B cell (primary cell): ENCODE measurements around the gene RDM1. TPM values are rescaled to one million over a fixed set of nuclear protein-coding genes. Genes with fewer than 3 reads are reported as not detected.

ENCODE experiments used
- ATAC-seq: fragments of 200-7000 bp; cut with Tn5 transposase; one replicate; pipeline ENCODE4 v1.10.0; 2021; ENCODE audit warnings: low read depth, mild to moderate bottlenecking, moderate number of reproducible peaks, moderate library complexity
- CTCF ChIA-PET: fragments of 350-600 bp; sonication (Branson Sonifier 250); formaldehyde crosslinking; loops from one replicate; lab custom pipeline; 2021; ENCODE audit warnings: antibody characterized with exemption, inconsistent platforms; lab: Charles Lee
- POLR2A ChIA-PET: fragments of 350-600 bp; sonication (Branson Sonifier 250); formaldehyde crosslinking; loops from one replicate; lab custom pipeline; 2021; ENCODE audit warnings: antibody characterized with exemption; lab: Charles Lee
- DNase-seq: peaks from one replicate; pipeline ENCODE4 v3.0.0; 2013
- H2AFZ ChIP-seq: 2 replicates; pipeline ENCODE4 v1.6.1; 2012; ENCODE audit warnings: mild to moderate bottlenecking, low read depth, low read length; ENCODE audit not compliant: insufficient read depth, poor library complexity, severe bottlenecking
- H3K27ac ChIP-seq, 2 donors: 1 replicate in 1 of 2; 2 replicates in 1 of 2; pipeline ENCODE4 v1.5.1; 2012 to 2013; ENCODE audit warnings: low read length in 2 of 2, mild to moderate bottlenecking in 2 of 2, moderate library complexity in 1 of 2
- H3K27me3 ChIP-seq, 4 experiments: fragments of 200-600 bp in 1 of 4; sonication (generic) in 1 of 4; replicated peaks in 1 of 4; 1 replicate in 2 of 4; 2 replicates in 2 of 4; pipeline versions ENCODE4 v1.6.1 to v1.7.0; 2013 to 2016; ENCODE audit warnings: low read length in 3 of 4, mild to moderate bottlenecking in 2 of 4, mixed read lengths in 1 of 4, moderate library complexity in 1 of 4; ENCODE audit not compliant: insufficient read depth in 4 of 4, control insufficient read depth in 3 of 4; ENCODE audit errors: control extremely low read depth in 1 of 4
- H3K36me3 ChIP-seq, 2 experiments: replicated peaks in 1 of 2; 1 replicate in 1 of 2; 2 replicates in 1 of 2; pipeline versions ENCODE4 v1.6.1 to v1.7.1; 2013; ENCODE audit warnings: low read length in 1 of 2; ENCODE audit not compliant: insufficient read depth in 2 of 2, control insufficient read depth in 1 of 2; ENCODE audit errors: control extremely low read depth in 1 of 2, extremely low read depth in 1 of 2
- H3K4me1 ChIP-seq, 2 donors: fragments of 200-600 bp in 1 of 2; sonication (generic) in 1 of 2; 1 replicate in 1 of 2; 2 replicates in 1 of 2; pipeline versions ENCODE4 v1.5.1 to v1.6.1; 2013 to 2017; ENCODE audit warnings: low read length in 2 of 2; ENCODE audit not compliant: control insufficient read depth in 2 of 2, insufficient read depth in 2 of 2
- H3K4me2 ChIP-seq: replicated peaks from 2 replicates; pipeline ENCODE3; 2012; ENCODE audit warnings: mild to moderate bottlenecking, low read depth, low read length; ENCODE audit not compliant: poor library complexity, severe bottlenecking
- H3K4me3 ChIP-seq, 5 experiments: fragments of 200-600 bp in 1 of 5; sonication (generic) in 1 of 5; 1 replicate in 3 of 5; 2 replicates in 2 of 5; pipeline versions ENCODE4 v1.5.1 to v1.7.0; 2011 to 2016; ENCODE audit warnings: low read length in 4 of 5, mild to moderate bottlenecking in 4 of 5, low read depth in 2 of 5, control low read depth in 1 of 5, moderate library complexity in 1 of 5; ENCODE audit not compliant: insufficient read depth in 1 of 5; ENCODE audit errors: control extremely low read depth in 1 of 5, extremely low read depth in 1 of 5
- H3K79me2 ChIP-seq: fragments of 200-600 bp; sonication (generic); one replicate; pipeline ENCODE4 v1.6.0; 2016; ENCODE audit warnings: low read length; ENCODE audit not compliant: control insufficient read depth, insufficient read depth
- H3K9ac ChIP-seq: fragments of 200-600 bp; sonication (generic); 2 replicates; pipeline ENCODE4 v1.6.1; 2017; ENCODE audit warnings: mild to moderate bottlenecking, low read length, moderate library complexity
- H3K9me3 ChIP-seq, 3 donors: one replicate each; pipeline versions ENCODE4 v1.6.1 to v1.7.1; 2013; ENCODE audit warnings: low read length in 2 of 3; ENCODE audit not compliant: control insufficient read depth in 2 of 3, insufficient read depth in 1 of 3; ENCODE audit errors: control extremely low read depth in 1 of 3
- H4K20me1 ChIP-seq: 2 replicates; pipeline ENCODE4 v1.6.0; 2012; ENCODE audit warnings: mild to moderate bottlenecking, low read length; ENCODE audit not compliant: insufficient read depth, control insufficient read depth, poor library complexity, severe bottlenecking
- H3K27ac Mint-ChIP-seq: one replicate; pipeline ENCODE4 v1.8.0; 2021; ENCODE audit warnings: mixed read lengths
- H3K27me3 Mint-ChIP-seq: one replicate; pipeline ENCODE4 v1.8.0; 2021; ENCODE audit warnings: mixed read lengths
- H3K4me1 Mint-ChIP-seq: one replicate; pipeline ENCODE4 v1.8.0; 2021; ENCODE audit warnings: mixed read lengths
- H3K4me3 Mint-ChIP-seq: one replicate; pipeline ENCODE4 v1.8.0; 2021; ENCODE audit warnings: mixed read lengths
- H3K9me3 Mint-ChIP-seq: one replicate; pipeline ENCODE4 v1.8.0; 2022; ENCODE audit warnings: mixed read lengths; ENCODE audit not compliant: insufficient read depth
- CTCF ChIP-seq: fragments of 200-600 bp; IDR thresholded peaks from one replicate; pipeline ENCODE4 v1.8.0; 2022; ENCODE audit warnings: antibody characterized with exemption, mild to moderate bottlenecking
- EZH2 ChIP-seq: IDR thresholded peaks from 2 replicates; pipeline ENCODE4 v1.6.1; 2012; ENCODE audit warnings: borderline replicate concordance, low read depth, mild to moderate bottlenecking, moderate library complexity, low read length; ENCODE audit not compliant: insufficient read depth, poor library complexity, severe bottlenecking
- WGBS: methylation state at CpG from one replicate; pipeline ENCODE4 v1.1.5; 2013; ENCODE audit warnings: missing lambda C conversion rate; ENCODE audit not compliant: insufficient coverage; 5-methylcytosine and 5-hydroxymethylcytosine counted together
- intact Hi-C: fragments of 100-400 bp; cut with micrococcal nuclease; formaldehyde crosslinking; loops from one replicate; pipeline ENCODE4 v1.10.0; 2022
- polyA plus RNA-seq: library from polyadenylated mRNA; depleted of rRNA; stranded (reverse); fragments of >200 nt; gene quantifications from 2 replicates; pipeline ENCODE4 v1.2.3, GENCODE V29; 2012
- total RNA-seq, 2 donors: library from RNA; stranded (reverse); fragments of 120-200 nt in 1 of 2; gene quantifications; 1 replicate in 1 of 2; 2 replicates in 1 of 2; pipeline versions ENCODE4 v1.2.3 to v1.2.4, GENCODE V29; 2013 to 2022

The RDM1 gene
- total and polyA plus RNA-seq, 2 donors (not counting 1 experiment from before 2014, with no cell fraction given) = not detected

GRCh38 chr17:35870906-35871819 is 59.4 kb downstream of the RDM1 start:
- Histone ChIP-seq H2AFZ (peak overlapping the region; percentile 45), H3K36me3 (no peaks in the 10 kb centered on the region), H4K20me1 (no peaks in the 10 kb centered on the region), H3K79me2 (no peaks in the 10 kb centered on the region), H3K9me3 (no peaks in the 10 kb centered on the region), H3K27me3 (peaks cover 0 to 2% (median 0%) of the 10 kb centered on the region in 4 experiments), H3K4me2 (peak overlapping the region; percentile 18), H3K27ac (no peak overlapping the region), H3K4me1 (peaks cover 0 to 5% of the 10 kb centered on the region in 2 donors), H3K9ac (no peak overlapping the region), H3K4me3 (no peak overlapping the region)
- ATAC-seq (peak; percentile 31), DNase-seq (peak; percentile 12)
- no peak overlapping the region for H3K4me3 Mint-ChIP-seq
- H3K4me1 Mint-ChIP-seq = peaks cover 17% of the 10 kb centered on the region
- POLR2A ChIA-PET = interaction anchor here (0.7 kb wide), 1 partner anchor 75 kb away, joined by 3 read pairs; no protein-coding TSS in a partner anchor
- no peak overlapping the region for H3K27ac Mint-ChIP-seq
- no peaks in the 10 kb centered on the region for H3K9me3 Mint-ChIP-seq
- CTCF ChIA-PET = interaction anchor here (0.7 kb wide), 1 partner anchor 106 kb away, joined by 7 read pairs; no protein-coding TSS in a partner anchor
- intact Hi-C loops = no loop called here
- TF ChIP-seq EZH2 (no peak), CTCF (no peak)
- 19% methylated on average over 6 of the region's 8 CpGs for WGBS
- H3K27me3 Mint-ChIP-seq = no peaks in the 10 kb centered on the region

GRCh38 chr17:35868737-35869136 is 61.8 kb downstream of the RDM1 start, which contains the start of gene HEATR9:
Gene HEATR9 (minus strand): TSS chr17:35868891. CDS start chr17:35868742, 149 bp downstream.
- H3K4me3 Mint-ChIP-seq = no peak within 1 kb of the TSS
- no peaks in the 10 kb centered on the region for H4K20me1 ChIP-seq
- ATAC-seq (no peak), DNase-seq (no peak)
- H3K9me3 Mint-ChIP-seq = no peaks in the 10 kb centered on the region
- H3K27ac Mint-ChIP-seq = no peak within 1 kb of the TSS
- no peaks in the 10 kb centered on the region for H3K27me3 Mint-ChIP-seq
- TF ChIP-seq EZH2 (no peak), CTCF (no peak)
- intact Hi-C loops = no loop called here
- peaks cover 0 to 5% of the 10 kb centered on the region in 2 donors for H3K4me1 ChIP-seq
- H2AFZ ChIP-seq = no peak within 1 kb of the TSS
- H3K9me3 ChIP-seq = no peaks in the 10 kb centered on the region
- H3K4me3 ChIP-seq = no peak within 1 kb of the TSS
- peaks cover 0 to 2% (median 0%) of the 10 kb centered on the region in 4 experiments for H3K27me3 ChIP-seq
- peaks cover 10% of the 10 kb centered on the region for H3K4me1 Mint-ChIP-seq
- ChIA-PET POLR2A (no interaction called here), CTCF (no interaction called here)
- H3K79me2 ChIP-seq = no peaks in the 10 kb centered on the region
- H3K36me3 ChIP-seq = no peaks in the 10 kb centered on the region
- WGBS = 96% methylated on average over 3 of the region's 3 CpGs
- no peak within 1 kb of the TSS for H3K27ac ChIP-seq
- H3K4me2 ChIP-seq = no peak within 1 kb of the TSS
- H3K9ac ChIP-seq = no peak within 1 kb of the TSS
